Astrocyte (in vitro differentiated cells and primary cell): ENCODE data around the gene IL13. TPM values are rescaled to one million over a fixed set of nuclear protein-coding genes. Genes with fewer than 3 reads are reported as not detected.

Experiments
- DNase-seq: peaks from one replicate; pipeline ENCODE4 v3.0.0-alpha.2; 2010; ENCODE audit warnings: low read depth
- FAIRE-seq: peaks from 2 replicates; lab custom pipeline; 2011; peaks lifted over from hg19 to GRCh38; lab: Jason Lieb, UNC
- H2AFZ ChIP-seq: 2 replicates; pipeline ENCODE4 v1.6.0; 2012; ENCODE audit warnings: low read depth, low read length, inconsistent platforms
- H3K27ac ChIP-seq: 2 replicates; pipeline ENCODE4 v1.5.1; 2011; ENCODE audit warnings: low read depth, low read length, inconsistent platforms
- H3K27me3 ChIP-seq: 2 replicates; pipeline ENCODE4 v1.6.0; 2011; ENCODE audit warnings: low read length, inconsistent platforms; ENCODE audit not compliant: insufficient read depth
- H3K36me3 ChIP-seq: 2 replicates; pipeline ENCODE4 v1.5.1; 2011; ENCODE audit warnings: low read length, inconsistent platforms; ENCODE audit not compliant: insufficient read depth
- H3K4me1 ChIP-seq: 2 replicates; pipeline ENCODE4 v1.5.1; 2011; ENCODE audit warnings: low read length, inconsistent platforms; ENCODE audit not compliant: insufficient read depth
- H3K4me2 ChIP-seq: 2 replicates; pipeline ENCODE4 v1.6.0; 2012; ENCODE audit warnings: low read length, inconsistent platforms
- H3K4me3 ChIP-seq: 2 replicates; pipeline ENCODE4 v1.5.1; 2011; ENCODE audit warnings: low read depth, mild to moderate bottlenecking, low read length, inconsistent platforms; ENCODE audit not compliant: insufficient read depth
- H3K79me2 ChIP-seq: 2 replicates; pipeline ENCODE4 v1.6.0; 2012; ENCODE audit warnings: mild to moderate bottlenecking, low read length, inconsistent platforms; ENCODE audit not compliant: insufficient read depth
- H3K9ac ChIP-seq: 2 replicates; pipeline ENCODE4 v1.6.0; 2012; ENCODE audit warnings: mild to moderate bottlenecking, low read length, inconsistent platforms
- H3K9me3 ChIP-seq: 2 replicates; pipeline ENCODE4 v1.5.1; 2012; ENCODE audit warnings: low read depth, mild to moderate bottlenecking, low read length, inconsistent platforms; ENCODE audit not compliant: insufficient read depth
- H4K20me1 ChIP-seq: 2 replicates; pipeline ENCODE4 v1.6.0; 2012; ENCODE audit warnings: low read length, inconsistent platforms; ENCODE audit not compliant: insufficient read depth
- H3K27ac Mint-ChIP-seq: one replicate; pipeline ENCODE4 v1.8.0; 2021; ENCODE audit warnings: mild to moderate bottlenecking, mixed read lengths; ENCODE audit not compliant: unreplicated experiment
- H3K27me3 Mint-ChIP-seq: one replicate; pipeline ENCODE4 v1.8.0; 2021; ENCODE audit warnings: low read depth, mixed read lengths; ENCODE audit not compliant: unreplicated experiment
- H3K36me3 Mint-ChIP-seq: one replicate; pipeline ENCODE4 v1.8.0; 2021; ENCODE audit warnings: low read depth, mixed read lengths; ENCODE audit not compliant: unreplicated experiment
- H3K4me1 Mint-ChIP-seq: one replicate; pipeline ENCODE4 v1.8.0; 2021; ENCODE audit warnings: low read depth, mixed read lengths; ENCODE audit not compliant: unreplicated experiment
- H3K4me3 Mint-ChIP-seq: one replicate; pipeline ENCODE4 v1.8.0; 2021; ENCODE audit warnings: mild to moderate bottlenecking, moderate library complexity, mixed read lengths; ENCODE audit not compliant: unreplicated experiment
- H3K9me3 Mint-ChIP-seq: one replicate; pipeline ENCODE4 v1.8.0; 2021; ENCODE audit warnings: mild to moderate bottlenecking, mixed read lengths; ENCODE audit not compliant: unreplicated experiment
- EZH2 ChIP-seq: IDR thresholded peaks from 2 replicates; pipeline ENCODE4 v1.6.1; 2012; ENCODE audit warnings: mild to moderate bottlenecking, low read length, inconsistent platforms; ENCODE audit not compliant: insufficient read depth
- total RNA-seq: library from RNA; stranded (reverse); gene quantifications from 2 replicates; pipeline ENCODE4 v1.2.1, GENCODE V29; 2021
- TF ChIP-seq, protein P1 (sequence below): IDR thresholded peaks from 2 replicates; pipeline ENCODE4 v1.5.1; 2011; ENCODE audit warnings: low read depth, mild to moderate bottlenecking, inconsistent platforms, low read length, moderate library complexity; ENCODE audit not compliant: insufficient read depth

Gene IL13
- total RNA-seq, 1 donor from 2014 or later = not detected

GRCh38 chr5:132665574-132666080 lies 7.7 kb downstream of the IL13 start:
- Mint-ChIP-seq H3K27ac (no peak overlapping the region), H3K27me3 (peaks cover 9% of the 10 kb centered on the region), H3K9me3 (peaks cover 5% of the 10 kb centered on the region), H3K4me3 (peak overlapping the region; percentile 60), H3K36me3 (no peaks in the 10 kb centered on the region), H3K4me1 (peaks cover 31% of the 10 kb centered on the region)
- no peak overlapping the region for H3K27ac ChIP-seq
- no peaks in the 10 kb centered on the region for H3K9me3 ChIP-seq
- DNase-seq (no peak), FAIRE-seq (no peak)
- no peaks in the 10 kb centered on the region for H3K27me3 ChIP-seq
- H3K4me1 ChIP-seq = no peaks in the 10 kb centered on the region
- TF ChIP-seq EZH2 = no peak
- TF ChIP-seq, protein P1, sequence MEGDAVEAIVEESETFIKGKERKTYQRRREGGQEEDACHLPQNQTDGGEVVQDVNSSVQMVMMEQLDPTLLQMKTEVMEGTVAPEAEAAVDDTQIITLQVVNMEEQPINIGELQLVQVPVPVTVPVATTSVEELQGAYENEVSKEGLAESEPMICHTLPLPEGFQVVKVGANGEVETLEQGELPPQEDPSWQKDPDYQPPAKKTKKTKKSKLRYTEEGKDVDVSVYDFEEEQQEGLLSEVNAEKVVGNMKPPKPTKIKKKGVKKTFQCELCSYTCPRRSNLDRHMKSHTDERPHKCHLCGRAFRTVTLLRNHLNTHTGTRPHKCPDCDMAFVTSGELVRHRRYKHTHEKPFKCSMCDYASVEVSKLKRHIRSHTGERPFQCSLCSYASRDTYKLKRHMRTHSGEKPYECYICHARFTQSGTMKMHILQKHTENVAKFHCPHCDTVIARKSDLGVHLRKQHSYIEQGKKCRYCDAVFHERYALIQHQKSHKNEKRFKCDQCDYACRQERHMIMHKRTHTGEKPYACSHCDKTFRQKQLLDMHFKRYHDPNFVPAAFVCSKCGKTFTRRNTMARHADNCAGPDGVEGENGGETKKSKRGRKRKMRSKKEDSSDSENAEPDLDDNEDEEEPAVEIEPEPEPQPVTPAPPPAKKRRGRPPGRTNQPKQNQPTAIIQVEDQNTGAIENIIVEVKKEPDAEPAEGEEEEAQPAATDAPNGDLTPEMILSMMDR = no peak
- H3K36me3 ChIP-seq = no peaks in the 10 kb centered on the region
- H4K20me1 ChIP-seq = no peaks in the 10 kb centered on the region
- H3K4me3 ChIP-seq = no peak overlapping the region
- H2AFZ ChIP-seq = no peak overlapping the region
- no peaks in the 10 kb centered on the region for H3K79me2 ChIP-seq
- H3K4me2 ChIP-seq = no peak overlapping the region
- H3K9ac ChIP-seq = no peak overlapping the region

GRCh38 chr5:132666310-132667123 lies 8.5 kb downstream of the IL13 start:
- Mint-ChIP-seq H3K27me3 (peaks cover 5% of the 10 kb centered on the region), H3K9me3 (peaks cover 5% of the 10 kb centered on the region), H3K4me1 (peaks cover 25% of the 10 kb centered on the region), H3K27ac (no peak overlapping the region), H3K4me3 (no peak overlapping the region), H3K36me3 (no peaks in the 10 kb centered on the region)
- TF ChIP-seq EZH2 = no peak
- TF ChIP-seq, protein P1 = no peak
- Histone ChIP-seq H3K4me2 (no peak overlapping the region), H3K9ac (no peak overlapping the region), H3K4me1 (no peaks in the 10 kb centered on the region), H4K20me1 (no peaks in the 10 kb centered on the region), H3K4me3 (no peak overlapping the region), H3K27me3 (no peaks in the 10 kb centered on the region), H3K36me3 (no peaks in the 10 kb centered on the region), H3K27ac (no peak overlapping the region), H2AFZ (no peak overlapping the region), H3K9me3 (no peaks in the 10 kb centered on the region), H3K79me2 (no peaks in the 10 kb centered on the region)
- DNase-seq = no peak
- FAIRE-seq = no peak

DNA sequence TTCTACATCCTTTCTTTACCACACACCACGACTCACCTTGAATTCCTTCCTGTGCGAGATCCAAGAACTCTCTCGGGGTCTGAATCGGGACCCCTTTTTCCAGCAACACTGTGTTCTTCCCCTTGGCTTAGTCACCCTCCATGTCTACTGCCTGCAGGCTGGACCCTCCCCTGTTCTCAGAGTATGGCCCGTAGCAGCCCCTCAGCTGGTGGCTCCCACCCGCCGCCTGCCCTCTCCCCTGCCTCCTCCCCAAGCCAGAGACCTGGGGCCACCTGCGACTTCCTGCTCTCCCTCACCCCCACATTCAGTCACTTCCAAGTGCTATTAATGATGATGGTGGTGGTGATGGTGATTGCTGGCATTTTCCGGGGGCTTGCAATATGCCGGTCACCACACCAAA lies 9.3 kb downstream of the IL13 start:
- H3K9me3 Mint-ChIP-seq = peaks cover 5% of the 10 kb centered on the region
- FAIRE-seq = no peak
- Histone ChIP-seq H3K4me1 (no peaks in the 10 kb centered on the region), H3K79me2 (no peaks in the 10 kb centered on the region), H3K4me3 (no peak overlapping the region), H3K36me3 (no peaks in the 10 kb centered on the region), H3K27me3 (no peaks in the 10 kb centered on the region), H2AFZ (no peak overlapping the region), H3K9me3 (no peaks in the 10 kb centered on the region), H3K4me2 (no peak overlapping the region), H3K9ac (no peak overlapping the region), H3K27ac (no peak overlapping the region), H4K20me1 (no peaks in the 10 kb centered on the region)
- no peak for TF ChIP-seq EZH2
- TF ChIP-seq, protein P1 = no peak
- no peaks in the 10 kb centered on the region for H3K36me3 Mint-ChIP-seq
- H3K4me3 Mint-ChIP-seq = no peak overlapping the region
- H3K27ac Mint-ChIP-seq = no peak overlapping the region
- DNase-seq = no peak
- H3K4me1 Mint-ChIP-seq = peaks cover 24% of the 10 kb centered on the region
- H3K27me3 Mint-ChIP-seq = peaks cover 5% of the 10 kb centered on the region
